Nephron progenitor cell (in vitro differentiated cells): ENCODE results near the gene PPBP.
"Not testable (repeated sequence)": the region's sequence is repeated elsewhere in the genome, so short reads cannot be mapped to it uniquely, and the experiment has no call there.

Source experiments
- DNase-seq: peaks from one replicate; pipeline ENCODE4 v3.0.0; 2021
- H3K27ac Mint-ChIP-seq: 2 replicates; pipeline ENCODE4 v1.8.0; 2021; ENCODE audit warnings: mild to moderate bottlenecking, moderate library complexity, mixed read lengths
- H3K27me3 Mint-ChIP-seq: 2 replicates; pipeline ENCODE4 v1.8.0; 2021; ENCODE audit warnings: mild to moderate bottlenecking, low read depth, mixed read lengths; ENCODE audit not compliant: poor library complexity
- H3K36me3 Mint-ChIP-seq: 2 replicates; pipeline ENCODE4 v1.8.0; 2021; ENCODE audit warnings: low read depth, mixed read lengths
- H3K4me1 Mint-ChIP-seq: 2 replicates; pipeline ENCODE4 v1.8.0; 2021; ENCODE audit warnings: mixed read lengths
- H3K4me3 Mint-ChIP-seq: 2 replicates; pipeline ENCODE4 v1.8.0; 2021; ENCODE audit warnings: mild to moderate bottlenecking, moderate library complexity, mixed read lengths
- H3K9me3 Mint-ChIP-seq: 2 replicates; pipeline ENCODE4 v1.8.0; 2021; ENCODE audit warnings: mild to moderate bottlenecking, moderate library complexity, mixed read lengths
- CTCF ChIP-seq: fragments of 200-600 bp; sonication (generic); IDR thresholded peaks from 2 replicates; pipeline ENCODE4 v1.5.0; 2021; ENCODE audit warnings: antibody characterized with exemption

The PPBP gene

GRCh38 chr4:73974352-73974751, 13.6 kb downstream of the PPBP start:
- peaks cover 33% of the 10 kb centered on the region for H3K9me3 Mint-ChIP-seq
- H3K27ac Mint-ChIP-seq, result no peak overlapping the region
- H3K27me3 Mint-ChIP-seq, result no peaks in the 10 kb centered on the region
- H3K4me1 Mint-ChIP-seq, result no peaks in the 10 kb centered on the region
- H3K36me3 Mint-ChIP-seq, result no peaks in the 10 kb centered on the region
- no peak for DNase-seq
- TF ChIP-seq CTCF, result no peak
- H3K4me3 Mint-ChIP-seq, result no peak overlapping the region

- DNase-seq, result no peak
- Mint-ChIP-seq H3K36me3 (no peaks in the 10 kb centered on the region), H3K27ac (no peak overlapping the region), H3K4me3 (no peak overlapping the region), H3K4me1 (no peaks in the 10 kb centered on the region), H3K9me3 (peaks cover 33% of the 10 kb centered on the region), H3K27me3 (no peaks in the 10 kb centered on the region)
- no peak for TF ChIP-seq CTCF
Observed at GRCh38 chr4:73970945-73971344, 17.0 kb downstream of the PPBP start.

- no peak for DNase-seq
Observed at GRCh38 chr4:73970011-73970410, 18.0 kb downstream of the PPBP start.

GRCh38 chr4:73967866-73968265, 20.1 kb downstream of the PPBP start:
- no peak for TF ChIP-seq CTCF
- no peaks in the 10 kb centered on the region for H3K36me3 Mint-ChIP-seq
- H3K27ac Mint-ChIP-seq, result no peak overlapping the region
- no peaks in the 10 kb centered on the region for H3K27me3 Mint-ChIP-seq
- H3K4me3 Mint-ChIP-seq, result no peak overlapping the region
- no peaks in the 10 kb centered on the region for H3K4me1 Mint-ChIP-seq
- H3K9me3 Mint-ChIP-seq, result peaks cover 26% of the 10 kb centered on the region
- no peak for DNase-seq

More at GRCh38 chr4:73970011-73970410, 18.0 kb downstream of the PPBP start:
- TF ChIP-seq CTCF, result no peak
- H3K4me3 Mint-ChIP-seq, result no peak overlapping the region
- no peaks in the 10 kb centered on the region for H3K4me1 Mint-ChIP-seq
- H3K27me3 Mint-ChIP-seq, result no peaks in the 10 kb centered on the region
- no peak overlapping the region for H3K27ac Mint-ChIP-seq
- no peaks in the 10 kb centered on the region for H3K36me3 Mint-ChIP-seq
- H3K9me3 Mint-ChIP-seq, result peaks cover 33% of the 10 kb centered on the region

- H3K27me3 Mint-ChIP-seq, result peaks cover 3% of the 10 kb centered on the region
- TF ChIP-seq CTCF, result peak; percentile 27
- H3K4me3 Mint-ChIP-seq, result no peak overlapping the region
- H3K4me1 Mint-ChIP-seq, result no peaks in the 10 kb centered on the region
- H3K9me3 Mint-ChIP-seq, result peaks cover 22% of the 10 kb centered on the region
- no peaks in the 10 kb centered on the region for H3K36me3 Mint-ChIP-seq
- no peak overlapping the region for H3K27ac Mint-ChIP-seq
- DNase-seq, result peak; percentile 37
Observed at GRCh38 chr4:73964862-73965611, 23.0 kb downstream of the PPBP start.

- peaks cover 3% of the 10 kb centered on the region for H3K27me3 Mint-ChIP-seq
- no peak for DNase-seq
- H3K9me3 Mint-ChIP-seq, result peaks cover 36% of the 10 kb centered on the region
- no peaks in the 10 kb centered on the region for H3K36me3 Mint-ChIP-seq
- H3K27ac Mint-ChIP-seq, result no peak overlapping the region
- H3K4me1 Mint-ChIP-seq, result no peaks in the 10 kb centered on the region
- no peak overlapping the region for H3K4me3 Mint-ChIP-seq
- no peak for TF ChIP-seq CTCF
Observed at GRCh38 chr4:73962724-73963123, 25.3 kb downstream of the PPBP start.

- H3K4me3 Mint-ChIP-seq, result not testable (repeated sequence)
Observed at GRCh38 chr4:73959041-73959440, 28.9 kb downstream of the PPBP start.

More at GRCh38 chr4:73959041-73959440, 28.9 kb downstream of the PPBP start:
- not testable (repeated sequence) for H3K36me3 Mint-ChIP-seq, H3K4me1 Mint-ChIP-seq, H3K27ac Mint-ChIP-seq, DNase-seq, H3K27me3 Mint-ChIP-seq
- H3K9me3 Mint-ChIP-seq, result peaks cover 57% of the 10 kb centered on the region
